ENCODE measurements around the gene MTSS2.

MTSS2 gene

DNA sequence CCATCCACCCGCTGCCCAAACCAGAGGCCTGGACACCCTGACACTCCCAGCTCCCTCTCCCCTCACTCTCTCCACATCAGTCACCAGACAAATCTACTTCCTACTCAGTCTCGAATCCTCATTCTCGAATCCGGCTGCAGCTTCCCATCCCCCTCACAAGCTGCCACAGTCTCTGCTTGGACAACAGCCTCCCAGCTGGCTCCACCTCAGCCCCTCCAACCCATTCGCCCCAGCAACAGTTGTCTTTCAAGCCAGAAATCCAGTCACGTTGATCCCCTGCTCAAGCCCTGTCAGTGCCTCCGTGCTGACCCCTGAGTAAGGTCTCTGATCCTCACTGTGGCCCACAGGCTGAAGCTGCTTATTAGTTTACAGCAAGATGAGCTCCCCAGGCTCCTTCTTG is 44.2 kb upstream of the MTSS2 start:
- no peaks in the 10 kb centered on the region for H3K9me3 ChIP-seq (ENCODE audit: insufficient read depth, low read length)
- H3K4me3 ChIP-seq (ENCODE audit: low read length), result no peak overlapping the region
- peaks cover 3% of the 10 kb centered on the region for H3K36me3 ChIP-seq (replicated peaks; ENCODE audit: low read depth, low read length)
- no peaks in the 10 kb centered on the region for H4K20me1 ChIP-seq (ENCODE audit: insufficient read depth, low read length)
- TF ChIP-seq CTCF (IDR thresholded peaks at IDR 0.05; ENCODE audit: low read depth, low read length), result no peak
- TF ChIP-seq EZH2phosphoT487 (IDR thresholded peaks at IDR 0.05; ENCODE audit: low read depth), result no peak
- H3K79me2 ChIP-seq (ENCODE audit: low read length), result no peaks in the 10 kb centered on the region
- no peak overlapping the region for H2AFZ ChIP-seq (ENCODE audit: low read depth, low read length)
- no peaks in the 10 kb centered on the region for H3K4me1 ChIP-seq (ENCODE audit: low read length)
- no peak overlapping the region for H3K27ac ChIP-seq (ENCODE audit: low read length)
- H3K9ac ChIP-seq (ENCODE audit: low read length), result no peak overlapping the region
- H3K4me2 ChIP-seq (ENCODE audit: low read length), result no peak overlapping the region
- H3K27me3 ChIP-seq (ENCODE audit: low read depth, low read length), result no peaks in the 10 kb centered on the region

- Histone ChIP-seq H3K79me2 (ENCODE audit: low read length) (no peaks in the 10 kb centered on the region), H2AFZ (ENCODE audit: low read depth, low read length) (no peak overlapping the region), H3K4me3 (ENCODE audit: low read length) (no peak overlapping the region), H3K9me3 (ENCODE audit: insufficient read depth, low read length) (no peaks in the 10 kb centered on the region), H3K27me3 (ENCODE audit: low read depth, low read length) (no peaks in the 10 kb centered on the region), H3K4me2 (ENCODE audit: low read length) (no peak overlapping the region), H4K20me1 (ENCODE audit: insufficient read depth, low read length) (no peaks in the 10 kb centered on the region), H3K4me1 (ENCODE audit: low read length) (no peaks in the 10 kb centered on the region), H3K27ac (ENCODE audit: low read length) (no peak overlapping the region), H3K9ac (ENCODE audit: low read length) (no peak overlapping the region), H3K36me3 (replicated peaks; ENCODE audit: low read depth, low read length) (peaks cover 3% of the 10 kb centered on the region)
- TF ChIP-seq CTCF (IDR thresholded peaks at IDR 0.05; ENCODE audit: low read depth, low read length) (no peak), EZH2phosphoT487 (IDR thresholded peaks at IDR 0.05; ENCODE audit: low read depth) (no peak)
Measured at GRCh38 chr16:70729292-70729691, 43.4 kb upstream of the MTSS2 start.

GRCh38 chr16:70728150-70728549 is 42.3 kb upstream of the MTSS2 start:
- no peaks in the 10 kb centered on the region for H3K27me3 ChIP-seq (ENCODE audit: low read depth, low read length)

GRCh38 chr16:70726892-70727361 is 41.1 kb upstream of the MTSS2 start:
- H2AFZ ChIP-seq (ENCODE audit: low read depth, low read length), result no peak overlapping the region
- no peaks in the 10 kb centered on the region for H3K4me1 ChIP-seq (ENCODE audit: low read length)
- H3K9me3 ChIP-seq (ENCODE audit: insufficient read depth, low read length), result no peaks in the 10 kb centered on the region
- no peak overlapping the region for H3K4me2 ChIP-seq (ENCODE audit: low read length)
- peaks cover 3% of the 10 kb centered on the region for H3K36me3 ChIP-seq (replicated peaks; ENCODE audit: low read depth, low read length)
- H3K9ac ChIP-seq (ENCODE audit: low read length), result no peak overlapping the region
- H3K27me3 ChIP-seq (ENCODE audit: low read depth, low read length), result no peaks in the 10 kb centered on the region
- H3K4me3 ChIP-seq (ENCODE audit: low read length), result no peak overlapping the region
- TF ChIP-seq EZH2phosphoT487 (IDR thresholded peaks at IDR 0.05; ENCODE audit: low read depth) (no peak), CTCF (IDR thresholded peaks at IDR 0.05; ENCODE audit: low read depth, low read length) (no peak)
- no peaks in the 10 kb centered on the region for H4K20me1 ChIP-seq (ENCODE audit: insufficient read depth, low read length)
- H3K79me2 ChIP-seq (ENCODE audit: low read length), result no peaks in the 10 kb centered on the region
- no peak overlapping the region for H3K27ac ChIP-seq (ENCODE audit: low read length)

More at GRCh38 chr16:70728150-70728549, 42.3 kb upstream of the MTSS2 start:
- Histone ChIP-seq H2AFZ (ENCODE audit: low read depth, low read length) (no peak overlapping the region), H3K36me3 (replicated peaks; ENCODE audit: low read depth, low read length) (peaks cover 3% of the 10 kb centered on the region), H4K20me1 (ENCODE audit: insufficient read depth, low read length) (no peaks in the 10 kb centered on the region), H3K9ac (ENCODE audit: low read length) (no peak overlapping the region), H3K4me3 (ENCODE audit: low read length) (no peak overlapping the region), H3K4me1 (ENCODE audit: low read length) (no peaks in the 10 kb centered on the region), H3K9me3 (ENCODE audit: insufficient read depth, low read length) (no peaks in the 10 kb centered on the region), H3K4me2 (ENCODE audit: low read length) (no peak overlapping the region), H3K27ac (ENCODE audit: low read length) (no peak overlapping the region), H3K79me2 (ENCODE audit: low read length) (no peaks in the 10 kb centered on the region)
- TF ChIP-seq CTCF (IDR thresholded peaks at IDR 0.05; ENCODE audit: low read depth, low read length) (no peak), EZH2phosphoT487 (IDR thresholded peaks at IDR 0.05; ENCODE audit: low read depth) (no peak)

Data from OCI-LY3 (cell line).